CD4-positive, alpha-beta T cell (primary cell): ENCODE data around the gene SIL1. TPM values are rescaled to one million over a fixed set of nuclear protein-coding genes. Genes with fewer than 3 reads are reported as not detected.

ENCODE experiments used
- ATAC-seq: fragments of 200-7000 bp; cut with Tn5 transposase; one replicate; pipeline ENCODE4 v1.10.0; 2022; ENCODE audit warnings: mild to moderate bottlenecking; ENCODE audit not compliant: poor library complexity
- CTCF ChIA-PET: fragments of 350-600 bp; sonication (Branson Sonifier 250); formaldehyde crosslinking; loops from one replicate; lab custom pipeline; 2021; ENCODE audit warnings: antibody characterized with exemption, inconsistent platforms; lab: Charles Lee
- POLR2A ChIA-PET: fragments of 350-600 bp; sonication (Branson Sonifier 250); formaldehyde crosslinking; loops from one replicate; lab custom pipeline; 2021; ENCODE audit warnings: antibody characterized with exemption, inconsistent platforms; lab: Charles Lee
- DNase-seq, 14 experiments: peaks; one replicate each; pipeline ENCODE4 v3.0.0-alpha.2; 2013 to 2020; ENCODE audit warnings: mixed read lengths in 2 of 14
- H3K27ac ChIP-seq, 2 donors: one replicate each; pipeline versions ENCODE4 v1.5.1 to v1.7.0; 2013; ENCODE audit warnings: low read length in 2 of 2, low read depth in 1 of 2, mild to moderate bottlenecking in 1 of 2
- H3K27me3 ChIP-seq, 2 experiments: 1 replicate in 1 of 2; 2 replicates in 1 of 2; pipeline versions ENCODE4 v1.6.1 to v1.7.0; 2013; ENCODE audit warnings: low read length in 2 of 2, control low read depth in 1 of 2, mild to moderate bottlenecking in 1 of 2, moderate library complexity in 1 of 2; ENCODE audit not compliant: insufficient read depth in 2 of 2, control insufficient read depth in 1 of 2
- H3K36me3 ChIP-seq: one replicate; pipeline ENCODE4 v1.6.1; 2013; ENCODE audit warnings: low read length, control low read depth; ENCODE audit not compliant: insufficient read depth
- H3K4me1 ChIP-seq: one replicate; pipeline ENCODE4 v1.6.1; 2013; ENCODE audit warnings: low read length, control low read depth; ENCODE audit not compliant: insufficient read depth
- H3K4me3 ChIP-seq: one replicate; pipeline ENCODE4 v1.5.1; 2013; ENCODE audit warnings: mild to moderate bottlenecking, low read length, moderate library complexity
- H3K9me3 ChIP-seq, 2 experiments: 1 replicate in 1 of 2; 2 replicates in 1 of 2; pipeline versions ENCODE4 v1.6.1 to v1.7.0; 2013; ENCODE audit warnings: low read length in 2 of 2, mild to moderate bottlenecking in 2 of 2, control low read depth in 1 of 2, moderate library complexity in 1 of 2; ENCODE audit not compliant: control insufficient read depth in 1 of 2, insufficient read depth in 1 of 2
- H3K27ac Mint-ChIP-seq: one replicate; pipeline ENCODE4 v1.8.0; 2020; ENCODE audit warnings: mixed read lengths
- H3K27me3 Mint-ChIP-seq: one replicate; pipeline ENCODE4 v1.8.0; 2021; ENCODE audit warnings: mixed read lengths
- H3K36me3 Mint-ChIP-seq: one replicate; pipeline ENCODE4 v1.8.0; 2021; ENCODE audit warnings: low read depth, mixed read lengths
- H3K4me1 Mint-ChIP-seq: one replicate; pipeline ENCODE4 v1.8.0; 2021; ENCODE audit warnings: low read depth, mixed read lengths
- H3K4me3 Mint-ChIP-seq: one replicate; pipeline ENCODE4 v1.8.0; 2020; ENCODE audit warnings: mild to moderate bottlenecking, mixed read lengths
- H3K9me3 Mint-ChIP-seq: one replicate; pipeline ENCODE4 v1.8.0; 2020; ENCODE audit warnings: mixed read lengths
- intact Hi-C, 2 experiments: fragments of 100-400 bp; cut with DNase I in 1 of 2; cut with micrococcal nuclease in 1 of 2; formaldehyde crosslinking; loops; one replicate each; pipeline versions ENCODE4 v1.15.1 to v1.9.0; 2023 to 2025; cut with DNase I, micrococcal nuclease
- total RNA-seq, 174 experiments: library from RNA in 2 of 174; stranded (reverse) in 2 of 174; gene quantifications; one replicate each; pipeline ENCODE4 v1.2.3 and lab custom pipeline; 2021 to 2026
- TF ChIP-seq, protein P1 (sequence below): fragments of 200-600 bp; IDR thresholded peaks from one replicate; pipeline ENCODE4 v1.8.0; 2022; ENCODE audit warnings: antibody characterized with exemption, mild to moderate bottlenecking

SIL1 gene
- total RNA-seq, 2 experiments from 2014 or later, result 5.6 to 9.2 TPM

- no peak for DNase-seq
These were observed 245.2 kb downstream of the SIL1 start for GRCh38 chr5:138952962-138953361.

GRCh38 chr5:138951986-138952735 lies 246.0 kb downstream of the SIL1 start:
- Mint-ChIP-seq H3K4me1 (peaks cover 19% of the 10 kb centered on the region), H3K27ac (no peak overlapping the region)

More at GRCh38 chr5:138952962-138953361, 245.2 kb downstream of the SIL1 start:
- no peak overlapping the region for H3K27ac Mint-ChIP-seq
- H3K36me3 Mint-ChIP-seq, result no peaks in the 10 kb centered on the region
- peaks cover 19% of the 10 kb centered on the region for H3K4me1 Mint-ChIP-seq
- Histone ChIP-seq H3K9me3 (no peaks in the 10 kb centered on the region), H3K4me3 (no peak overlapping the region), H3K4me1 (peaks cover 14% of the 10 kb centered on the region), H3K27ac (no peak overlapping the region), H3K36me3 (no peaks in the 10 kb centered on the region), H3K27me3 (no peaks in the 10 kb centered on the region)
- ChIA-PET POLR2A (no interaction called here), CTCF (no interaction called here)
- no peaks in the 10 kb centered on the region for H3K9me3 Mint-ChIP-seq
- TF ChIP-seq, protein P1, sequence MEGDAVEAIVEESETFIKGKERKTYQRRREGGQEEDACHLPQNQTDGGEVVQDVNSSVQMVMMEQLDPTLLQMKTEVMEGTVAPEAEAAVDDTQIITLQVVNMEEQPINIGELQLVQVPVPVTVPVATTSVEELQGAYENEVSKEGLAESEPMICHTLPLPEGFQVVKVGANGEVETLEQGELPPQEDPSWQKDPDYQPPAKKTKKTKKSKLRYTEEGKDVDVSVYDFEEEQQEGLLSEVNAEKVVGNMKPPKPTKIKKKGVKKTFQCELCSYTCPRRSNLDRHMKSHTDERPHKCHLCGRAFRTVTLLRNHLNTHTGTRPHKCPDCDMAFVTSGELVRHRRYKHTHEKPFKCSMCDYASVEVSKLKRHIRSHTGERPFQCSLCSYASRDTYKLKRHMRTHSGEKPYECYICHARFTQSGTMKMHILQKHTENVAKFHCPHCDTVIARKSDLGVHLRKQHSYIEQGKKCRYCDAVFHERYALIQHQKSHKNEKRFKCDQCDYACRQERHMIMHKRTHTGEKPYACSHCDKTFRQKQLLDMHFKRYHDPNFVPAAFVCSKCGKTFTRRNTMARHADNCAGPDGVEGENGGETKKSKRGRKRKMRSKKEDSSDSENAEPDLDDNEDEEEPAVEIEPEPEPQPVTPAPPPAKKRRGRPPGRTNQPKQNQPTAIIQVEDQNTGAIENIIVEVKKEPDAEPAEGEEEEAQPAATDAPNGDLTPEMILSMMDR, result no peak
- H3K27me3 Mint-ChIP-seq, result no peaks in the 10 kb centered on the region
- intact Hi-C loops, result no loop called here
- no peak for ATAC-seq
- H3K4me3 Mint-ChIP-seq, result no peak overlapping the region

GRCh38 chr5:138951091-138951985 lies 246.8 kb downstream of the SIL1 start:
- ATAC-seq (no peak), DNase-seq (no peak)
- no peak overlapping the region for H3K4me3 ChIP-seq
- peaks cover 14% of the 10 kb centered on the region for H3K4me1 ChIP-seq
- TF ChIP-seq, protein P1, result no peak
- Mint-ChIP-seq H3K4me3 (no peak overlapping the region), H3K36me3 (no peaks in the 10 kb centered on the region), H3K4me1 (peaks cover 19% of the 10 kb centered on the region), H3K9me3 (no peaks in the 10 kb centered on the region), H3K27ac (no peak overlapping the region), H3K27me3 (no peaks in the 10 kb centered on the region)
- H3K27me3 ChIP-seq, result no peaks in the 10 kb centered on the region
- no peak overlapping the region for H3K27ac ChIP-seq
- CTCF ChIA-PET, result no interaction called here
- peaks cover 5% of the 10 kb centered on the region for H3K36me3 ChIP-seq
- intact Hi-C loops, result no loop called here
- H3K9me3 ChIP-seq, result no peaks in the 10 kb centered on the region
- POLR2A ChIA-PET, result interaction anchor here (0.6 kb wide), 1 partner anchor 56 kb away, joined by 4 read pairs; no protein-coding TSS in a partner anchor

More at GRCh38 chr5:138951986-138952735, 246.0 kb downstream of the SIL1 start:
- Histone ChIP-seq H3K4me1 (peaks cover 14% of the 10 kb centered on the region), H3K36me3 (no peaks in the 10 kb centered on the region), H3K27ac (no peak overlapping the region), H3K9me3 (no peaks in the 10 kb centered on the region), H3K27me3 (no peaks in the 10 kb centered on the region), H3K4me3 (no peak overlapping the region)
- DNase-seq, result no peak
- Mint-ChIP-seq H3K4me3 (no peak overlapping the region), H3K9me3 (no peaks in the 10 kb centered on the region), H3K36me3 (no peaks in the 10 kb centered on the region), H3K27me3 (no peaks in the 10 kb centered on the region)
- ChIA-PET POLR2A (interaction anchor here (0.6 kb wide), 1 partner anchor 57 kb away, joined by 4 read pairs; no protein-coding TSS in a partner anchor), CTCF (no interaction called here)
- TF ChIP-seq, protein P1, result no peak
- ATAC-seq, result no peak
- intact Hi-C loops, result no loop called here
